Ishikawa (cell line): ENCODE measurements around the gene IL34.

Source experiments
- CEBPB ChIP-seq: IDR thresholded peaks from 2 replicates; pipeline ENCODE4 v1.6.1; 2012
- EGR1 ChIP-seq: IDR thresholded peaks from 2 replicates; pipeline ENCODE4 v1.6.1; 2012
- FOXM1 ChIP-seq: IDR thresholded peaks from 2 replicates; pipeline ENCODE4 v1.6.1; 2012; ENCODE audit warnings: low read depth, borderline replicate concordance
- RAD21 ChIP-seq: IDR thresholded peaks from 2 replicates; pipeline ENCODE4 v1.6.1; 2012; ENCODE audit warnings: low read depth
- REST ChIP-seq: IDR thresholded peaks from 2 replicates; pipeline ENCODE4 v1.6.1; 2012; ENCODE audit warnings: low read depth, mild to moderate bottlenecking
- USF1 ChIP-seq: IDR thresholded peaks from 2 replicates; pipeline ENCODE4 v1.6.1; 2012
- TF ChIP-seq, protein P1 (sequence below): IDR thresholded peaks from 2 replicates; pipeline ENCODE4 v1.6.1; 2012

GRCh38 chr16:70634861-70635260 is 11.5 kb upstream of the IL34 start:
- TF ChIP-seq CEBPB, result no peak
- TF ChIP-seq RAD21, result no peak
- TF ChIP-seq REST, result no peak
- no peak for TF ChIP-seq EGR1
- TF ChIP-seq, protein P1, sequence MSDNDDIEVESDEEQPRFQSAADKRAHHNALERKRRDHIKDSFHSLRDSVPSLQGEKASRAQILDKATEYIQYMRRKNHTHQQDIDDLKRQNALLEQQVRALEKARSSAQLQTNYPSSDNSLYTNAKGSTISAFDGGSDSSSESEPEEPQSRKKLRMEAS, result no peak
- no peak for TF ChIP-seq FOXM1
- no peak for TF ChIP-seq USF1
